Measurements from ENCODE around the gene HMGXB4. TPM values are rescaled to one million over a fixed set of nuclear protein-coding genes. Genes with fewer than 3 reads are reported as not detected.

The HMGXB4 gene
- total and polyA plus RNA-seq, 2 of the 13 experiments (the other 11 are each of a cell fraction or from before 2014, with no cell fraction given), result 13.9 to 16.3 TPM

GRCh38 chr22:35230839-35231584 lies 26.3 kb upstream of the HMGXB4 start (continued):
- TF ChIP-seq BCL3 (CRISPR knock-in tag; IDR thresholded peaks at IDR 0.05) (no peak), ZNF10 (CRISPR knock-in tag; IDR thresholded peaks at IDR 0.05; ENCODE audit: borderline replicate concordance, low read depth) (no peak), ZNF737 (CRISPR knock-in tag; IDR thresholded peaks at IDR 0.05; ENCODE audit: borderline replicate concordance) (no peak), ISL2 (CRISPR knock-in tag; IDR thresholded peaks at IDR 0.05) (no peak), NR3C1 (CRISPR knock-in tag; IDR thresholded peaks at IDR 0.05) (no peak), MYNN (CRISPR knock-in tag; IDR thresholded peaks at IDR 0.05; ENCODE audit: low read depth) (no peak), ATRX (CRISPR knock-in tag; IDR thresholded peaks at IDR 0.05; ENCODE audit: borderline replicate concordance) (no peak), ZMAT3 (CRISPR knock-in tag; conservative IDR thresholded peaks at IDR 0.05) (no peak), ZNF644 (CRISPR knock-in tag; IDR thresholded peaks at IDR 0.05; ENCODE audit: low read depth) (0 out of 2 replicates have a peak, but pooled peaks have one; percentile 23), MAX (IDR thresholded peaks at IDR 0.05) (peak; percentile 63; the same call in 1 of the 2 replicates), ATF1 (CRISPR knock-in tag; IDR thresholded peaks at IDR 0.05) (no peak), RARA (CRISPR knock-in tag; IDR thresholded peaks at IDR 0.05) (no peak), MTA3 (CRISPR knock-in tag; IDR thresholded peaks at IDR 0.05) (no peak), ZBTB7B (CRISPR knock-in tag; IDR thresholded peaks at IDR 0.05) (no peak), RARG (CRISPR knock-in tag; IDR thresholded peaks at IDR 0.05; ENCODE audit: low read depth) (no peak), USF2 (IDR thresholded peaks at IDR 0.05; ENCODE audit: low read depth, low read length) (no peak), USF2 (CRISPR knock-in tag; IDR thresholded peaks at IDR 0.05; ENCODE audit: borderline replicate concordance) (no peak), MAFG (CRISPR knock-in tag; IDR thresholded peaks at IDR 0.05) (no peak), ZSCAN5A (CRISPR knock-in tag; IDR thresholded peaks at IDR 0.05; ENCODE audit: borderline replicate concordance) (peak; percentile 97; the same call in 1 of the 2 replicates), MXD3 (CRISPR knock-in tag; IDR thresholded peaks at IDR 0.05) (no peak), ZNF562 (CRISPR knock-in tag; IDR thresholded peaks at IDR 0.05; ENCODE audit: borderline replicate concordance) (no peak), ZNF280B (CRISPR knock-in tag; IDR thresholded peaks at IDR 0.05; ENCODE audit: borderline replicate concordance) (no peak), ZNF33B (CRISPR knock-in tag; IDR thresholded peaks at IDR 0.05) (no peak), ZNF782 (CRISPR knock-in tag; IDR thresholded peaks at IDR 0.05; ENCODE audit: borderline replicate concordance) (no peak), SIN3B (IDR thresholded peaks at IDR 0.05; ENCODE audit: low read length) (no peak)

Measured in HepG2 (cell line).